Measurements from ENCODE around the gene FTO.
"Not testable (repeated sequence)": the region's sequence is repeated elsewhere in the genome, so short reads cannot be mapped to it uniquely, and the experiment has no call there.

The FTO gene

DNA sequence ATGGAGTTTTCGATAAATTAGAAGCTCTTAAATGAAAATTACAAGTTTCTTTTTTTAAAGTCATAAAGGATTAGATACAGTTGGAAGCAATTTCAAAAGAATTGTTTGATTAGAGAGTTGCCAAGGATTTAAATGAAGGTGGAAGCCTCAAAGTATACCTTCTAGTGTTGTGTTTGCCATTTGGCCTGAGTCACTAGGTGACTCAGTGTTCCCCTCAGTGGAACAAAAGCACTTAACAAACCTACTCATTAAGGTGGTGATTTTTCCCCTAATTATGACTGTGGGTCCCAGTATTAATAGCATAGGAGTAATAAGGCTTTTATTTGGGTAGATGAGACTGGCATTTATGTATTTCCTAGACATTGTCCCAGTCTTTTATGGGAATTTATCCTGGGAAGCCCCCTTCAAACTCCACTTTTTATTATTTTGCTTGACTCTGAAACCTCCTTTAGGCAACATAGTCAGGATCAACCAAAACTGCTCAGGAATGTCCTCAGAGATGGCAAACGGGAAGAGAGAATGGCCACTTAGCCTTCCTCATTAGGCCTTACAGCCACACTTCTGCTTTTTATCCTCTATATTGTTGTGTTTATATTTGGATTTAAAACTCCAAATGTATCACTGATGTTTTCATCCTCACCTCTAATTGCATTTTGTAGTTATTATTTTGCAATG lies 161.0 kb downstream of the FTO start:
- DNase-seq (ENCODE audit: low spot score): no peak

GRCh38 chr16:53865494-53865863 lies 161.5 kb downstream of the FTO start:
- DNase-seq (ENCODE audit: low spot score): no peak

GRCh38 chr16:53866520-53866919 lies 162.6 kb downstream of the FTO start:
- DNase-seq (ENCODE audit: low spot score): no peak

GRCh38 chr16:53870831-53871230 lies 166.9 kb downstream of the FTO start:
- no peak for DNase-seq (ENCODE audit: low spot score)

DNA sequence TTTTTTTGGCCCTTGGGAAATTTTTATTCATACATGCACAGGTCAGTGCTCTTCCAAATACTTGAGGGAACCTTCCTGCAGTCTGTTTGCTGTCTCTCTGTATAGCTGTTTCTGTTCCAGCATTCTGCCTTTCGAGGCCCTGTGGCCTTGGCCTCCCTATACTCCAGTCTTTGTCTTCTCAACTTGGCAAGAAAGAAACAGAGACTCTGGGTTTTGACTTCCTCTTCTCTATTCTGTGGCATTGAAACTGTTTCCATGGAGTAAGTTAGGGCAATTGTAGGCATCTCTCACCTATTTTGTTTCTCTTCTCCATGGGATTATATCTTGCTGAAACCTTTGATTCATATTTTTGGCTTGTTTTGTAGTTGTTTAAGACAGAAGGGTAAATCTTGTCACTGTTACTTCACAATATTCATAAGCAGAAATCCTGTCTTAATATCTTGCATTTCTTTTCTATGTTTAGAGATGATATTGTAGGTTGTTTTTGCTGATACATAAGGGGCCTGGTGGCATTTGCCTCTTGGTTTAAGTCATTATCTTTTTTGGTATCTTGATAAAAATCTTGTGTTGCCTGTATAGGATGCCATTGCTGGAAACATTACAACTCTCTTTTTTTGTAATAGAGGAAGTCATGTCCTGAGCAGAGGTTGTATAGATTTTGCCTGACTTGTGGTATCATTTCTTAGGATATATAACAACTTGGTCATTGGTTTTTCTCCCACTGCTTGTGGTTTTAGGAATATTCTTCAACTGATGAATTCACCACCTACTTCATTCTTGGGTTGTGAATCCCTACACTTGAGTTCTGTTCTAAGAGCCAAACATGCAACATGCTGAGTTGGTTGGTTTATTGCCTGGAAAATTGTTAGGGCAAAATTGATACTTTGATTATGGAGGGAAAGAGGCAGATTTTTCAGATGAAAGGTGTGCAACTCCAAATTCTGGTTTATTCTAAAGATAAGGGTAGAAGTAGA lies 168.6 kb downstream of the FTO start:
- DNase-seq (ENCODE audit: low spot score): no peak

DNA sequence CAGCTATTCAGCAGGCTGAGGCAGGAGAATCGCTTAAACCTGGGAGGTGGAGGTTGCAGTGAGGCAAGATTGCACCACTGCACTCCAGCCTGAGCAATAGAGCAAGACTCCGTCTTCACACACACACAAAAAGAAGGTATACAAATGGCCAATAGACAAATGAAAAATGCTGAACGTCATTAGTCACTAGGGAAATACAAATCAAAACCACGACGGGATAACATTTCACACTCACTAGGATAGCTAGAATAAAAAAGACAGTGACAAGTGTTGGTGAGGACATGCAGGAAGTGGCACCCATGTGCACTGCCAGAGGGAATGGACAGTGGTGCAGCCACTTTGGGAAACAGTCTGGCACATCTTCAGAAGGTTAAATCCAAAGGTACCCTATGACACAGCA lies 172.9 kb downstream of the FTO start:
- no peak for DNase-seq (ENCODE audit: low spot score)

DNA sequence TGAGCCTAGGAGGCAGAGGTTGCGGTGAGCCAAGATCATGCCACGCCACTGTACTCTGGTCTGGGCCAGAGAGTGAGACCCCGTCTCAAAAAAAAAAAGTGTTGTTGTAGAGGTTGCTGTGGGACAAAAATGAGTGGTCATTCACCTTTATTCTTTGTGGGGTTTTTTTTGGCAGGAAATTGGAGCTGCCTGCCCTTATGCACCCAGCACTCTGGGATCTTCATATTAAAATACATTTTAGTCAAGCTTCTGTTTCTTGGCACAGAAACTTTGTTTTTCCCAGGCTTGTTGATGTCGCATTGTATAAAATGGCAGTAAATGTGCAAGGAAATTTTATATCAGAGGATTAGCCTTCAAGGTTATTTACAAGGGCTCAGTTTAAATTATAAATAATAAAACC lies 174.3 kb downstream of the FTO start:
- DNase-seq (ENCODE audit: low spot score): no peak

DNA sequence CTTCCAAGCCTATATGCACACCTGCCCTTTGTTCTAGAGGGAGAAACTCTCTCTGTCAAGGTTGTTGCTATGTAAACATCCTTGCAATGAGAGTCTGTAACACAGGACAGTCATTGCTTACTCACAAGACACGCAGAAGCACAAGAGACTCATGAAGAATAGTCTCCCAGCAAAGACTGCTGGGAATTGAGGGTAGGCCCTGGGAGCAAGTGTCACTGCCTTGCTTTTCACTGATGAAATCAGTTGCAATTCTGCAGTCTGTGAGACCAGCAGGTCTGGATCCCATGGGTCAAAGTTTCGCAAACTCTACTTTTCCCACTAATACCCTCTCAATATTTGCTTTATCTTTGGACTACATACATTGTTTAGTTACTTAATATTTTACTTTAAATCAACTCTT lies 177.4 kb downstream of the FTO start:
- no peak for DNase-seq (ENCODE audit: low spot score)

DNA sequence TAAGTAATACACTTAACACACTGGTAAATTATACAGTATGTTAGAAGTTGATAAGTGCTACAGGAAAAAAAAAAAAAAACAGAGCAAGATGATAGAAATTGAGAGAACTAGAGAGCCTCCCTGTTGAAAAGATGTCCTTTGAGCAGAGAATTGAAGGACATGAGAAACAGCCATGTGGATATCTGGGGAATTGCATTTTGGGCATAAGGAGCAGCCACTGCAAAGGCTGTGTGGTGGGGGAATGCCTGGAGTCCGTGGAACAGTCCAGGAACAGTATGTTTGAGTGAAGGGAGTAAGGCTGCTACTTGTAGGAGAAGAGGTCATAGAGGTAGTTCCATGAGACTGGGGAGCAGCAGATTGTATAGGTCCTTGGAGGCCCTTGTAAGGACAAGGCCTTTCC lies 178.4 kb downstream of the FTO start:
- DNase-seq (ENCODE audit: low spot score): no peak

GRCh38 chr16:53884748-53885147 lies 180.8 kb downstream of the FTO start:
- DNase-seq (ENCODE audit: low spot score): no peak

GRCh38 chr16:53886482-53887378 lies 182.8 kb downstream of the FTO start:
- no peak for DNase-seq (ENCODE audit: low spot score)

- no peak for DNase-seq (ENCODE audit: low spot score)
Observed at GRCh38 chr16:53888222-53888621, 184.3 kb downstream of the FTO start.

GRCh38 chr16:53890877-53891276 lies 186.9 kb downstream of the FTO start:
- not testable (repeated sequence) for DNase-seq (ENCODE audit: low spot score)

- DNase-seq (ENCODE audit: low spot score): no peak
Observed at GRCh38 chr16:53891409-53892139, 187.6 kb downstream of the FTO start.

DNA sequence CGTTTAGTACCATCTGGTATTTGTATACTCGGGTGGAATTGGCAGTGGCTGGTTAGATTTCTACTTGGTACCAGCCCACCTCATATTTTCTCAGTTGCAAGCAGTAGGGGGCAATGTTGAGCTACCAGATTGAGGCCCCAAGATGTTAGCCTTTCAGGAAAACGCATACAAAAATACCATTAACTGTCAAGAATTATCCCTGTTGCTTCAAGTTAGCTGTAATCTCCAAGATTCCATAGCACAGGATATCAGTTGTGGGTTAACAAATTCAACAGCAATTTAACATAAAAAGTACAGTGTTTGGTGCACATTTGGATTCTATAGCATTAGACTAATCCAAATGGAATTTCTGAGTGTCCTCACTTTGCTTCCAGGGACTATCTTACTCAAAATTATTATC lies 188.2 kb downstream of the FTO start:
- peak; percentile 21 for DNase-seq (ENCODE audit: low spot score)

GRCh38 chr16:53893731-53894435 lies 189.9 kb downstream of the FTO start:
- DNase-seq (ENCODE audit: low spot score): no peak

GRCh38 chr16:53894686-53895085 lies 190.7 kb downstream of the FTO start:
- no peak for DNase-seq (ENCODE audit: low spot score)

- no peak for DNase-seq (ENCODE audit: low spot score)
Observed at GRCh38 chr16:53895433-53895832, 191.5 kb downstream of the FTO start.

DNA sequence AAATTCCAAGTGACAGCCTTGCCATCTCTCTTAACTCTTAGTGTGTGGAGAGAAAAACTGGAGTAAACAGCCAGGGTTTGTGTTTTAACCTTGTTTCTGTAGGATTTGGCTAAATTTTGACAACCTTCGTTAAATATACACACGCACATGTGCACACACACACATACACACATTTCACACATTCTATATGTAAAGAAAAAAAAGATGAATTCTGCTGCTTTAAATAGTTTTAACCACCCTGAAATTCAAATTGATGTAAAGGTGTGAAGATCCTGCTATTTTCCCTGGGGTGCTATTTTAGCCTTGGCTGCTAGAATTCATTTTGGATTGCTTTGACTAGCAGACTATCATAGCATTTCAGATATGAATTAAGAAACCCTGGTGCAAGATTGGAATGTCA lies 191.9 kb downstream of the FTO start:
- no peak for DNase-seq (ENCODE audit: low spot score)

GRCh38 chr16:53896722-53897121 lies 192.8 kb downstream of the FTO start:
- no peak for DNase-seq (ENCODE audit: low spot score)

DNA sequence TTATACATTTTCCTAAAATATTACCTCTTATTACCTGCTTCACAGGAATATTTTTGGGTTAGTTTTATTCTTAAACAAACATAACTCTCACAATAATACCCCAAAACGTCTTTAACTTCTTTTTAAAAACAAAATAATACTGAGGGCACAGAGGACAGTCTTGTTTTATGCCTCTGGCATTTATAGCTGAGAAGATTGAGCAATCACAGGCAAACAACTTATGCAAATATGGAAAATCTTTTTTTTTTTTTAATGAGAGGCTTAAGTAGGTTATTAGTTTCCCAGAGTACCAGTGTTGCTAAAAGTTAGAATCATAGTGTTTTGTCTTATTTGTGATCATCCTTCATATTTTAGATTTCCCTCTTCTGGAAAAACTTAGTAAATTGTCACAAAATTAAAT lies 195.0 kb downstream of the FTO start:
- no peak for DNase-seq (ENCODE audit: low spot score)
